ENCODE results near the gene FCHO2.
"Not testable (repeated sequence)": the region's sequence is repeated elsewhere in the genome, so short reads cannot be mapped to it uniquely, and the experiment has no call there.

The FCHO2 gene

DNA sequence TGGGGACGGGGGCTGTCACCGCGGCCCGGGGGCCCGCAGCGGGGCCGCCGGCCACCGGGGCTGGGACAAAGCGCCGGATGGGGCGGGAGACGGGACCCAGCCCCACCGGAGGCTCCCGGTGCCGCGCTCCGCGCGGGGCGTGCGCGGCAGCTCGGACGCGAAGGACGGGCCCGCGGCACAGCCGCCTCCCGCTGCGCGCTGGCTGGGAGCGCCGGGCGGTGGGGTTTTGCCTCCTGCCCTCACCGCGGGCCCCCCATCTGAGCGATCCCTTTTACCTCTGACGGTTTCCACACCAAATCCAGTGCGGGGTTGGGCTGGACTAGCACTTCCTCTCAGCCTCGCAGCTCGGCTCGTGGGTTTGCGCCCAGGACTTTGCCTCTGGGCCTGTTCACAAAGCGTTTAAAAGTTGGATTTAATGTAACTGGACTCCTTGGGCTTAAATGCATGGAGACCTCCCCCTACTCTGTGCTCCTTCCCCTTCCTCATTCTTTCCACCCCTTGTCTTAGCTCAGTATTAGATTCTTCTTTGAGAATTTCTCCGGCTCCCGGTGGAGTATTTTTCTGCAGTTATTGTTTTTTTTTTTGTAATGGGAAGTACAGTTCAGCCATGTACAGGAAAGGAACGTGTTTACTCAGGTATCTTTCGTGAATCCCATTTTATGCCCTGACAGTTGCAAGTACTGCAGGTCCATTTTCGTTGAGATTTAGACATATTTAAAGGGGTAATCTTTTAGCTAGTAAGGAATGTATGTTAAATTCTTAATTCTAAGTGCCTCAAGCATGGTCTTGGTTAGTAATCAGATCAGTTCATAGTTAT lies 691 bp downstream of the FCHO2 start:
- peak; percentile 77 for DNase-seq

DNA sequence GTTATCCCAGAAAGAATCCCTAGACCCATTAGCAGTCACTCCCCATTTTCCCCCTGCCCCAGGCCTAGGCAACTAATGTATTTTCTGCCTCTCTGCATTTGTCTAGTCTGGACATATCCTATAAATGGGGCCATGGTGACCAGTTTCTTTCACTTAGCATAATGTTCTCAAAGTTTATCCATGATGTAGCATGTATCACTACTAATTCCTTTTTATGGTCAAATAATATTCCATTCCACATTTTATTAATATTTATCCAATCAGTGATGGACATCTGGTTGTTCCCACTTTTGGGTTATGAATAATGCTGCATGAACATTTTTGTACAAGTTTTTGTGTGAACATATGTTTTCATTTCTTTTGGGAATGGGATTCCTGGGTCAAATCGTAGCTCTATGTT lies 1.5 kb downstream of the FCHO2 start:
- DNase-seq = no peak

DNA sequence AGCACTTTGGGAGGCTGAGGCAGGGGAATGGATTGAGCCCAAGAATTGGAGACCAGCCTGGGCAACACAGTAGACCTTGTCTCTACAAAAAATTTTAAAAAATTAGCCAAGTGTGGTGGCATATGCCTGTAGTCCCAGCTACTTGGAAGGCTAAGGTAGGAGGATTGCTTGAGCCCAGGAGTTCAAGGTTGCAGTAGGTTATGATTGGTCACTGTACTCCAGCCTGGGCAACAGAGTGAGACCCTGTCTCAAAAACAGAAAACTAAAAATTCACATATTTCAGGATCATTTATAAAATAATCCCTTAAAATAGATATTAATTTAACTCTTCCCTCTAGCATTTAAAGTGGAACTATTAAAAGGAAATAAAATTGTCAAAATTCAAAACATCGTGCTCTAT lies 3.4 kb downstream of the FCHO2 start:
- no peak for DNase-seq

- not testable (repeated sequence) for DNase-seq
Observed at GRCh38 chr5:72974481-72974880, 18.6 kb downstream of the FCHO2 start.

- DNase-seq = not testable (repeated sequence)
Observed at GRCh38 chr5:72976810-72977209, 21.0 kb downstream of the FCHO2 start.

DNA sequence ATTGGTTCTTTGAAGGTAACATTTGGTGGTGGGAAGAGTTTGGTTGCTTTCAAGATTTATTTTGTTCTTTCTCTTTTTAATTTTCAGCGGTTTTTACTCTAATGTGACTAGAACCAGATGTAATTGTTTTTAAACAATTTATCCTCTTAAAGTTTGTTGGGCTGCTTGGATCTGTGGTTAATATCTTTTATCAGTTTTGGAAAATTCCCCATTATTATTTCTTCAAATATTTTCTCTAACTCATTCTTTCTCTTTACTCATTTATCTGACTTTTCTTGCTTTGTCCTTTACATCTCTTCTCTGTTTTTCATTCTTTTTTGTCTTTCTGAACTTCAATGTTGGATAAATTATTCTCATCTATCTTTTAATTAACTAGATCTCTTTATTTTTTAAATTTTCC lies 29.9 kb downstream of the FCHO2 start:
- no peak for DNase-seq

DNA sequence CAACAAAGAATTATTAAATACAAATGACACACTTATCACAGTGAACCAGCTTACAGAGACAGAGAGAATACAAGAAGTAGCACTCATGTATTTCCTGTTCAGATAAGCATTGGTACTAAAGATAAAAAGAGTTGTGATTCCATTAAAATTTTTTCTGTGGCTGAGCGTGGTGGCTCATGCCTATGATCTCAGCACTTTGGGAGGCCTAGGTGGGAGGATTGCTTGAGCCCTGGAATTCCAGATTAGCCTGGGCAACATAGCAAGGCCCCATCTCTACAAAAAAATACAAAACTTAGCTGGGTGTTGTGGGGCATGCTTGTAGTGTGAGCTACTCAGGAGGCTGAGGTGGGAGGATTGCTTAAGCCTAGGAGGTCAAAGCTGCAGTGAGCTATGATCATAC lies 32.9 kb downstream of the FCHO2 start:
- no peak for DNase-seq

DNA sequence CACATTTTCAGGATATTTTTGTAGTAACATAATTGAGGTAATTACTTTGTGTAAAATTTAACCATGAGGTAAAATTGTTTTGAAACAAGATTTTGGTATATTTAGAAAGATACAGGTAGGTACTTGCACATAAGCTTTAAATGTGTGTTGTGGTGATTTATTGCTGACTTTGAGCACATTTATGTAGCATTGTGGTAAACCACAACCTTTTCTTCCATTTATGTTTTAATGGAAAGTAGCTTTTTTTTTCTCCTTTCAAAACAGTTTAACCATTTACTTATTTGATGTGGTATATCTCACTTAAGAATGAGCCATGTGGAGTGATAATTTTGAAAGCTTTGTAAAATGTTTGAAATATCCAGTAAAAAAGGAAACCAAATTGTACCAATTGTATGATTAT lies 35.6 kb downstream of the FCHO2 start:
- no peak for DNase-seq

DNA sequence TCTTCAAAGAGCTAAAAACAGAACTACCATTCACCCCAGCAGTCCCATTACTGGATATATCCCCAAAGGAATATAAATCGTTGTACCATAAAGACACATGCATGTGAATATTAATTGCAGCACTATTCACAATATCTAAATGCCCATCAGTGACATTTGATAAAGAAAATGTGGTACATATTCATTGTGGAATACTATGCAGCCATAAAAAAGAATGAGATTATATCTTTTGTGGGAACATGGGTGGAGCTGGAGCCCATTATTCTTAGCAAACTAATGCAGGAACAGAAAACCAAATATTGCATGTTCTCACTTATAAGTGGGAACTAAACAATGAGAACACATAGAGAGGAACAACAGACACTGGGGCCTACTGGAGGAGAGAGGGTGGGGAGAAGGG lies 38.7 kb downstream of the FCHO2 start:
- DNase-seq = no peak

GRCh38 chr5:72996632-72997031 lies 40.8 kb downstream of the FCHO2 start:
- DNase-seq = no peak

- DNase-seq = no peak
Observed at GRCh38 chr5:72999916-73000315, 44.1 kb downstream of the FCHO2 start.

DNA sequence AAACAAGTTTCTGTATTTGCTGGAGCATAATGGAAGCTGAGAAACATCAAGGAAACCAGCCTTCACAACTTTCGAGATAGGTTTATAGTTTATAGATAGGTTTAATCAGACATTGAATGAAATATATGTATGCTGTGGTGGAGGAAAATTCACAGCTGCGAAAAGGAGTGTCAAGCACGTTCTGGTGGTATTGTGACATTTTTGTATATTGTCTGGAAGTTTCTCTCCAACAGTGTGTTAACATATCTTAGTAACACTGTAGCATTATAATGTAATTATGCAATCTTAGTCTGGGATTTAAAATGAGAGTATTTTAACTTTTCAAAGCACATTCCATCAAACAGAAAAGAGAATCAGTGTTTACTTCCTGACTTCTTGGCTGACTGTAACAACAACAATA lies 50.0 kb downstream of the FCHO2 start:
- no peak for DNase-seq

- DNase-seq = no peak
Observed at GRCh38 chr5:73007051-73007450, 51.2 kb downstream of the FCHO2 start.

DNA sequence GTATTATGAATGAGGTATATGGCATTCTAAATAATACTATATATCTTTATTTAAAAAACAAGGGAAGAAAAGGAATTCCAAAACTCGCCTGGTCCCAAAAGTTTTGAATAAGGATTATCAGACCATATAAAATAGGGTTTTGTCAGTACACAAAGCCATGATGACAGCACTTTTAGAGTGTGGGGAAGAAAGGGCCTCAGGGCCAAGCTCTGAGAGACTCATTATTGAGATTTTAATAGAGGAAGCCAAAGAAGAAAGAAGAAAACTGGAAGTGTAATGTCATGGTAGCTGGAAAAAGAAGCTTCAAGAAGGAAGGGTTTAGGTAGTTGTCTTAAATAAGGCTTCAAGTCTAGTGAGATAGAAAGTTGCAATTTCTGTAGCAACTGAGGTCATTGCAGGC lies 53.0 kb downstream of the FCHO2 start:
- DNase-seq = no peak

- DNase-seq = not testable (repeated sequence)
Observed at GRCh38 chr5:73011612-73012011, 55.8 kb downstream of the FCHO2 start.

- DNase-seq = no peak
Observed at GRCh38 chr5:73018892-73019291, 63.1 kb downstream of the FCHO2 start.

DNA sequence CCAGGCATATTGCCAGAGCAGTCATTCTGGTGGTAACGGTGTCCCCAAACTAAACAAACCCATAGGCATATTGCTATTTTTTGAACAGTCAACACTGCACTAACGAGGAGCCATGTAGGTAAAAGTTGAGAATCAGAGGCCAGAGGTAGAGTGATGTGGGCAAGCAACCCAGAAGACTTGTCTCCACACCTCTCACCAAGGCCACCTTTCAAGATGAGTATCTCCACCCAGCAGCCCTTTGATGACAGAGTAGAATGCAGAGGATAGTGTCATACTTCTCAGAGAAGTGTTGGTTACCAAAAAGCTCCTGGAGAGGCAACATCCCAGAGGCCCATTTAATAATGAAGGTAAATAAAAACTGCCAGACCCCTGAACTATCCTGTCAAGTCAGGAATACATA lies 63.9 kb downstream of the FCHO2 start:
- no peak for DNase-seq

- no peak for DNase-seq
Observed at GRCh38 chr5:73022471-73023169, 66.8 kb downstream of the FCHO2 start.

DNA sequence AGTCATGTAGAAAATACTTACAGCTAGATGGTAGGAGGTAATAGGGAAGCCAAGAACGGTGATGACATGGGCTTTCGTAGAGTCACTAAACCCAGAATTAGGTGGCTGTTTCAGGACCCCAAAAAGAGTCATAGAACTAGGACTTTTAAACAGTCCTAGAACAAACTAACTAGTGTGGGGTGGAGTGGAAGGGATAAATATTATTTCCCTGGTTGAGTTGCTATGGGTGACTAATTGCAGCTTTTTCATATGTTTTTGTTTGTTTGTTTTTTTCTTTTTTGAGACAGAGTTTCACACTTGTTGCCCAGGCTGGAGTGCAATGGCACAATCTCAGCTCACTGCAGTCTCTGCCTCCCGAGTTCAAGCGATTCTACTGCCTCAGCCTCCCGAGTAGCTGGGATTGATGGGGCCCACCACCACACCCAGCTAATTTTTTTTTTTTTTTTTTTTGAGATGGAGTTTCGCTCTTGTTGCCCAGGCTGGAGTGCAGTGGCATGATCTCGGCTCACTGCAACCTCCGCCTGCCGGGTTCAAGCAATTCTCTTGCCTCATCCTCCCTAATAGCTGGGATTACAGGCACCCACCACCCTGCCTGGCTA lies 69.2 kb downstream of the FCHO2 start:
- not testable (repeated sequence) for DNase-seq

DNA sequence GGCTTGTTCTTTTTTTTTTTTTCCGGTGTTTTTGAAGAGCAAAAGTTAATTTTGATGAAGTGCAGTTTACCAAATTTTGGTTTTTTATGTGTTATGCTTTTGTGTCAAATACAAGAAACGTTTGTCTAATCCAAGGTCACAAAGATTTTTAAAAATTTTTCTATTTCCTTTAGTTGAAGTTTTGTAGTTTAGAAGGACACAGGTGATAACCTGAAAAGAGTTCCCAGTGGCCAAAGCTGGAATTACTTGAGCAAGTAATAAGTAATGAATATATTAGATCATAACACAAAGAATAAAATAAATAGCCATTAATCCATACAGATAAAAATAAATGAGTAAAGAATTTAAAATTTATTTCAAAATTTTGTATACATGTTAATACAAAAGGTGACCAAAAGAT lies 71.5 kb downstream of the FCHO2 start:
- no peak for DNase-seq

- DNase-seq = no peak
Observed at GRCh38 chr5:73027816-73028215, 72.0 kb downstream of the FCHO2 start.

- no peak for DNase-seq
Observed at GRCh38 chr5:73028991-73029595, 73.3 kb downstream of the FCHO2 start.

DNA sequence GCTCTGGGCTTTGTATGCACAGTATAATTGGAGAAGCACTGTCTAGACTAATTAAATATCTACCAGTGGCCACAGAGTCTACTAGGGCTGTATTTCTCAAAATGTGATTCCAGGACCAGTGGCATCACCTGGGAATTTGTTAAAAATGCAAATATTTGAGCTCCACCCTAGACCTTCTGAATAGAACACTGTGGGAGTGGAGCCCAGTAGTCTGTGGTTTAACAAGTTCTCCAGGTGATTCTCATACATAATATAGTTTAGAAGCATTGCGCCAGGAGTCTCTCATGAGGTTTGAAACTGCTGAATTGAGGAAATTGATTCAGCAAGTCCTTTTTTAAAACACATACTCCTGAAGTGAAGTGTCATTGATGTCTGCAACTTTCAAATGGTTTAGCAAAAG lies 74.7 kb downstream of the FCHO2 start:
- DNase-seq = no peak

- DNase-seq = peak; percentile 89
Observed at GRCh38 chr5:73030995-73031394, 75.2 kb downstream of the FCHO2 start.
